Endothelial cell of umbilical vein (primary cell): ENCODE data around the gene PSMD14. TPM values are rescaled to one million over a fixed set of nuclear protein-coding genes. Genes with fewer than 3 reads are reported as not detected.

ENCODE experiments used
- BruUV-seq: library from RNA; stranded (reverse); fragments of 400-500 nt; replicated peaks from 2 replicates; lab custom pipeline; 2021; lab: Mats Ljungman, UMichigan
- CTCF ChIA-PET: fragments of 300-600, 350-600 bp; sonication (Branson Sonifier 250); formaldehyde crosslinking; loops from one replicate; lab custom pipeline; 2021; ENCODE audit warnings: antibody characterized with exemption, inconsistent platforms; lab: Charles Lee
- POLR2A ChIA-PET: fragments of 300-600, 350-600 bp; sonication (Branson Sonifier 250); formaldehyde crosslinking; loops from one replicate; lab custom pipeline; 2021; ENCODE audit warnings: antibody characterized with exemption, inconsistent platforms; lab: Charles Lee
- DNase-seq: peaks from one replicate; pipeline ENCODE4 v3.0.0-alpha.2; 2011; ENCODE audit warnings: low read depth, low spot score
- FAIRE-seq: peaks from 2 replicates; lab custom pipeline; 2011; peaks lifted over from hg19 to GRCh38; lab: Jason Lieb, UNC
- H2AFZ ChIP-seq: 2 replicates; pipeline ENCODE4 v1.6.0; 2012; ENCODE audit warnings: low read depth, low read length, control low read depth, inconsistent platforms
- H3K27ac ChIP-seq: 2 replicates; pipeline ENCODE4 v1.5.1; 2011; ENCODE audit warnings: low read depth, mild to moderate bottlenecking, control low read depth, low read length, moderate library complexity; ENCODE audit not compliant: insufficient read depth
- H3K27me3 ChIP-seq, 2 experiments: 2 replicates each; pipeline versions ENCODE4 v1.6.0 to v1.6.1; 2011; ENCODE audit warnings: low read length in 2 of 2, mixed read lengths in 1 of 2; ENCODE audit not compliant: control insufficient read depth in 2 of 2, insufficient read depth in 2 of 2
- H3K36me3 ChIP-seq, 2 experiments: 2 replicates in 1 of 2; 3 replicates in 1 of 2; pipeline ENCODE4 v1.5.1; 2011; ENCODE audit warnings: low read length in 2 of 2, mild to moderate bottlenecking in 1 of 2, moderate library complexity in 1 of 2; ENCODE audit not compliant: control insufficient read depth in 2 of 2, insufficient read depth in 2 of 2; ENCODE audit errors: extremely low read depth in 1 of 2
- H3K4me1 ChIP-seq: 3 replicates; pipeline ENCODE4 v1.5.1; 2011; ENCODE audit warnings: mild to moderate bottlenecking, low read length; ENCODE audit not compliant: control insufficient read depth, insufficient read depth; ENCODE audit errors: extremely low read depth
- H3K4me2 ChIP-seq: 2 replicates; pipeline ENCODE4 v1.6.1; 2011; ENCODE audit warnings: low read length, control low read depth, mixed read lengths; ENCODE audit not compliant: insufficient read depth
- H3K4me3 ChIP-seq, 3 experiments: fragments of 200-600 bp in 1 of 3; sonication (generic), shearing (Covaris generic) in 1 of 3; replicated peaks in 1 of 3; 2 replicates each; pipeline ENCODE4 v1.5.1; 2011 to 2016; ENCODE audit warnings: control low read depth in 3 of 3, low read length in 3 of 3, mild to moderate bottlenecking in 2 of 3, inconsistent platforms in 1 of 3, low read depth in 1 of 3, moderate library complexity in 1 of 3; ENCODE audit not compliant: insufficient read depth in 1 of 3
- H3K79me2 ChIP-seq: 2 replicates; pipeline ENCODE4 v1.6.0; 2012; ENCODE audit warnings: low read length, inconsistent platforms; ENCODE audit not compliant: control insufficient read depth, insufficient read depth
- H3K9ac ChIP-seq: replicated peaks from 2 replicates; pipeline ENCODE3; 2011; ENCODE audit warnings: low read length, control low read depth; ENCODE audit not compliant: insufficient read depth; ENCODE audit errors: extremely low read depth
- H3K9me1 ChIP-seq: replicated peaks from 3 replicates; pipeline ENCODE4 v1.6.0; 2011; ENCODE audit warnings: mild to moderate bottlenecking, low read length; ENCODE audit not compliant: control insufficient read depth, insufficient read depth; ENCODE audit errors: extremely low read depth
- H3K9me3 ChIP-seq: replicated peaks from 2 replicates; pipeline ENCODE4 v1.5.1; 2012; ENCODE audit warnings: low read length, inconsistent platforms; ENCODE audit not compliant: control insufficient read depth, insufficient read depth
- H4K20me1 ChIP-seq: replicated peaks from 2 replicates; pipeline ENCODE3; 2011; ENCODE audit warnings: mild to moderate bottlenecking, low read length; ENCODE audit not compliant: control insufficient read depth, insufficient read depth; ENCODE audit errors: extremely low read depth
- EZH2 ChIP-seq: IDR thresholded peaks from 2 replicates; pipeline ENCODE4 v1.6.1; 2012; ENCODE audit warnings: borderline replicate concordance, low read depth, mild to moderate bottlenecking, moderate library complexity, low read length, inconsistent platforms; ENCODE audit not compliant: severe bottlenecking
- FOS ChIP-seq: IDR thresholded peaks from 2 replicates; pipeline ENCODE4 v1.6.1; 2011; ENCODE audit warnings: mild to moderate bottlenecking, low read length, moderate library complexity, borderline replicate concordance; ENCODE audit not compliant: insufficient read depth
- GATA2 ChIP-seq: IDR thresholded peaks from 2 replicates; pipeline ENCODE4 v1.7.0; 2011; ENCODE audit warnings: low read depth, mild to moderate bottlenecking, moderate library complexity, mixed read lengths, low read length; ENCODE audit not compliant: insufficient read length, insufficient read depth
- JUN ChIP-seq: IDR thresholded peaks from 2 replicates; pipeline ENCODE4 v1.6.1; 2011; ENCODE audit warnings: borderline replicate concordance, low read depth; ENCODE audit not compliant: insufficient read length, insufficient read depth
- MYC ChIP-seq: IDR thresholded peaks from one replicate; pipeline ENCODE4 v1.6.1; 2011; ENCODE audit warnings: mild to moderate bottlenecking, low read depth, low read length
- POLR2A ChIP-seq: IDR thresholded peaks from 2 replicates; pipeline ENCODE4 v1.6.1; 2012; ENCODE audit warnings: low read depth, mild to moderate bottlenecking, control low read depth, low read length
- POLR2AphosphoS5 ChIP-seq: IDR thresholded peaks from 2 replicates; pipeline ENCODE4 v1.6.1; 2012; ENCODE audit warnings: low read depth, mild to moderate bottlenecking, control low read depth, low read length, moderate library complexity; ENCODE audit not compliant: insufficient read depth
- dilution Hi-C: fragments of 300-500 bp; cut with MboI; formaldehyde crosslinking; loops from one replicate; pipeline ENCODE4 v1.15.0; 2019; ENCODE audit warnings: low sequenced_read_pairs; ENCODE audit not compliant: extremely low pct_ligation_motif_present
- intact Hi-C: fragments of 100-400 bp; cut with micrococcal nuclease; formaldehyde crosslinking; loops from one replicate; pipeline ENCODE4 v1.10.0; 2022
- polyA plus RNA-seq, 4 experiments: library from polyadenylated mRNA; depleted of rRNA in 3 of 4; stranded (reverse) in 3 of 4; unstranded in 1 of 4; fragments of >200 nt; gene quantifications; 2 replicates each; pipeline versions ENCODE4 v1.2.1 to v1.2.3, GENCODE V29; 2011 to 2012; ENCODE audit warnings: missing spikeins in 1 of 4
- total RNA-seq: library from RNA; stranded (reverse); gene quantifications from 2 replicates; pipeline ENCODE4 v1.2.3, GENCODE V29; 2021
- TF ChIP-seq, protein P1 (sequence below): IDR thresholded peaks from 2 replicates; pipeline ENCODE4 v1.6.1; 2011; ENCODE audit not compliant: insufficient read depth, insufficient read length
- TF ChIP-seq, protein P2 (sequence below), 2 donors: IDR thresholded peaks; 1 replicate in 1 of 2; 2 replicates in 1 of 2; pipeline ENCODE4 v1.5.1; 2011; ENCODE audit warnings: low read length in 2 of 2, mild to moderate bottlenecking in 2 of 2, moderate library complexity in 2 of 2, control low read depth in 1 of 2, inconsistent platforms in 1 of 2, low read depth in 1 of 2; ENCODE audit not compliant: insufficient read depth in 1 of 2; ENCODE audit errors: extremely low read depth in 1 of 2

PSMD14 gene
- total and polyA plus RNA-seq, 2 donors (not counting 3 experiments of a cell fraction or from before 2014, with no cell fraction given), result 47.6 to 85.4 TPM

- Histone ChIP-seq H3K4me2 (no peak overlapping the region), H3K27ac (no peak overlapping the region), H3K36me3 (no peaks in the 10 kb centered on the region), H2AFZ (no peak overlapping the region), H3K4me3 (no peak overlapping the region), H3K79me2 (no peaks in the 10 kb centered on the region), H3K9ac (no peak overlapping the region), H3K9me3 (no peaks in the 10 kb centered on the region), H3K4me1 (no peaks in the 10 kb centered on the region), H4K20me1 (no peaks in the 10 kb centered on the region), H3K9me1 (no peaks in the 10 kb centered on the region), H3K27me3 (peaks cover 19 to 55% of the 10 kb centered on the region in 2 experiments)
- BruUV-seq, result no TSS peak
- ChIA-PET CTCF (no interaction called here), POLR2A (no interaction called here)
- DNase-seq, result no peak
- no peak for FAIRE-seq
- dilution Hi-C loops, result no loop called here
- intact Hi-C loops, result no loop called here
- no peak for TF ChIP-seq GATA2
- no peak for TF ChIP-seq FOS
- TF ChIP-seq EZH2, result no peak
- TF ChIP-seq, protein P1, sequence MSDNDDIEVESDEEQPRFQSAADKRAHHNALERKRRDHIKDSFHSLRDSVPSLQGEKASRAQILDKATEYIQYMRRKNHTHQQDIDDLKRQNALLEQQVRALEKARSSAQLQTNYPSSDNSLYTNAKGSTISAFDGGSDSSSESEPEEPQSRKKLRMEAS, result no peak
- no peak for TF ChIP-seq JUN
- TF ChIP-seq, protein P2, sequence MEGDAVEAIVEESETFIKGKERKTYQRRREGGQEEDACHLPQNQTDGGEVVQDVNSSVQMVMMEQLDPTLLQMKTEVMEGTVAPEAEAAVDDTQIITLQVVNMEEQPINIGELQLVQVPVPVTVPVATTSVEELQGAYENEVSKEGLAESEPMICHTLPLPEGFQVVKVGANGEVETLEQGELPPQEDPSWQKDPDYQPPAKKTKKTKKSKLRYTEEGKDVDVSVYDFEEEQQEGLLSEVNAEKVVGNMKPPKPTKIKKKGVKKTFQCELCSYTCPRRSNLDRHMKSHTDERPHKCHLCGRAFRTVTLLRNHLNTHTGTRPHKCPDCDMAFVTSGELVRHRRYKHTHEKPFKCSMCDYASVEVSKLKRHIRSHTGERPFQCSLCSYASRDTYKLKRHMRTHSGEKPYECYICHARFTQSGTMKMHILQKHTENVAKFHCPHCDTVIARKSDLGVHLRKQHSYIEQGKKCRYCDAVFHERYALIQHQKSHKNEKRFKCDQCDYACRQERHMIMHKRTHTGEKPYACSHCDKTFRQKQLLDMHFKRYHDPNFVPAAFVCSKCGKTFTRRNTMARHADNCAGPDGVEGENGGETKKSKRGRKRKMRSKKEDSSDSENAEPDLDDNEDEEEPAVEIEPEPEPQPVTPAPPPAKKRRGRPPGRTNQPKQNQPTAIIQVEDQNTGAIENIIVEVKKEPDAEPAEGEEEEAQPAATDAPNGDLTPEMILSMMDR (IDR thresholded peaks at IDR 0.05; ENCODE audit: extremely low read depth in 1 of 2, insufficient read depth in 1 of 2, low read depth in 1 of 2, low read length in 2 of 2), result no peak
- no peak for TF ChIP-seq POLR2A
- TF ChIP-seq MYC, result no peak
- TF ChIP-seq POLR2AphosphoS5, result no peak
Observed at GRCh38 chr2:161438598-161438997, 130.4 kb downstream of the PSMD14 start.
